ENCODE results near the gene SLC7A7.

The SLC7A7 gene

DNA sequence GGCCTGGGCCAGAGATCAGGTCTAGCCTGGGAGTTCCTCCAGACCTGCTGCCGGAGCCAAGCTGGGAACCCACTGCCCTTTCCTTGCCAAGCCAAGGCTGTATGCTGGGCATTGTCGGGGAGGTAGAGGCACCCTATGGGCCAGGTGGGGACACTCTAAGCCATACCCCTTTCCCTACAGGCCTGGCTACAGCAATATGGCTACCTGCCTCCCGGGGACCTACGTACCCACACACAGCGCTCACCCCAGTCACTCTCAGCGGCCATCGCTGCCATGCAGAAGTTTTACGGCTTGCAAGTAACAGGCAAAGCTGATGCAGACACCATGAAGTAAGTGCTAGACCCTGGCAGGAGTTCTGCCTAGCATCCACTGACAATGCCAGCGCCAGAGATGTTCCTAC is 26.1 kb upstream of the SLC7A7 start:
- TF ChIP-seq, protein P1, sequence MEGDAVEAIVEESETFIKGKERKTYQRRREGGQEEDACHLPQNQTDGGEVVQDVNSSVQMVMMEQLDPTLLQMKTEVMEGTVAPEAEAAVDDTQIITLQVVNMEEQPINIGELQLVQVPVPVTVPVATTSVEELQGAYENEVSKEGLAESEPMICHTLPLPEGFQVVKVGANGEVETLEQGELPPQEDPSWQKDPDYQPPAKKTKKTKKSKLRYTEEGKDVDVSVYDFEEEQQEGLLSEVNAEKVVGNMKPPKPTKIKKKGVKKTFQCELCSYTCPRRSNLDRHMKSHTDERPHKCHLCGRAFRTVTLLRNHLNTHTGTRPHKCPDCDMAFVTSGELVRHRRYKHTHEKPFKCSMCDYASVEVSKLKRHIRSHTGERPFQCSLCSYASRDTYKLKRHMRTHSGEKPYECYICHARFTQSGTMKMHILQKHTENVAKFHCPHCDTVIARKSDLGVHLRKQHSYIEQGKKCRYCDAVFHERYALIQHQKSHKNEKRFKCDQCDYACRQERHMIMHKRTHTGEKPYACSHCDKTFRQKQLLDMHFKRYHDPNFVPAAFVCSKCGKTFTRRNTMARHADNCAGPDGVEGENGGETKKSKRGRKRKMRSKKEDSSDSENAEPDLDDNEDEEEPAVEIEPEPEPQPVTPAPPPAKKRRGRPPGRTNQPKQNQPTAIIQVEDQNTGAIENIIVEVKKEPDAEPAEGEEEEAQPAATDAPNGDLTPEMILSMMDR (IDR thresholded peaks at IDR 0.05), result no peak
- Histone ChIP-seq H3K4me1 (ENCODE audit: control insufficient read depth in 1 of 2, insufficient read depth in 1 of 2, low read depth in 1 of 2, low read length in 1 of 2) (peaks cover 14% of the 10 kb centered on the region in 2 experiments), H3K4me3 (ENCODE audit: low read depth in 1 of 2, low read length in 1 of 2) (no peak overlapping the region), H3K36me3 (no peaks in the 10 kb centered on the region), H3K27me3 (peaks cover 33% of the 10 kb centered on the region), H3K27ac (no peak overlapping the region), H3K9me3 (no peaks in the 10 kb centered on the region)

DNA sequence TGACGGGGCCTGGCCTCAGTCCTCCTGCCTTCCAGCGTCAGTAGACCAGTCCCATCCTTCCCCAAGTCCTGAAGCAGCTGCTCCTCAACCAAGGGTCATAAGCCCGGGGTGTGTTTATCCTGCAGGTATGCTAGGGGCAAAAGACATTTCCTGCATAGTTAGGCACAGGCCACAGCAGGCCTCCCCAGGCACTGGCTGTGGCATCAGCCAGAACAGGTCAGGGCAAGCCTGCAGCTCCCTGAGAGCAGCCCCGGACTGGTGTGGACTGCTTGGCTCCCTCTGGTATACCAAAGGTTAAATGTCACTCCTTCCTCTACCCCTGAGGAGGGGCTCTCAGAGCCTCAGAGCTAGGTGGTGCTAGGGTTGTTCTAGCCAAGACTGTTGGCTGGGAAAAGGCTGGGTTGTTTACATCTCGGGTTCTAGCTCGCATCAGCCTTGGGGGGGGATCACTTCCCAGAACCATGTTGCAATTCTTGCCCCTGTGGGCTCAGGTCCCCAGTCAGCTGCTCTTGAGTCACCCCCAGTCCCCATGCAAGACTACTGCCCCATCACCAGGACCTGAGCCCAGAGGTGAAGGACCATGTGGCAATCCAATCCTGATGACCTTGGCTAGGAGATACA is 24.0 kb upstream of the SLC7A7 start:
- no peak overlapping the region for H3K27ac ChIP-seq
- peaks cover 44% of the 10 kb centered on the region for H3K27me3 ChIP-seq
- no peak overlapping the region for H3K4me3 ChIP-seq (ENCODE audit: low read depth in 1 of 2, low read length in 1 of 2)
- H3K9me3 ChIP-seq, result no peaks in the 10 kb centered on the region
- peaks cover 6% of the 10 kb centered on the region for H3K36me3 ChIP-seq
- peaks cover 15% of the 10 kb centered on the region in 2 experiments for H3K4me1 ChIP-seq (ENCODE audit: control insufficient read depth in 1 of 2, insufficient read depth in 1 of 2, low read depth in 1 of 2, low read length in 1 of 2)
- TF ChIP-seq, protein P1 (IDR thresholded peaks at IDR 0.05), result no peak

DNA sequence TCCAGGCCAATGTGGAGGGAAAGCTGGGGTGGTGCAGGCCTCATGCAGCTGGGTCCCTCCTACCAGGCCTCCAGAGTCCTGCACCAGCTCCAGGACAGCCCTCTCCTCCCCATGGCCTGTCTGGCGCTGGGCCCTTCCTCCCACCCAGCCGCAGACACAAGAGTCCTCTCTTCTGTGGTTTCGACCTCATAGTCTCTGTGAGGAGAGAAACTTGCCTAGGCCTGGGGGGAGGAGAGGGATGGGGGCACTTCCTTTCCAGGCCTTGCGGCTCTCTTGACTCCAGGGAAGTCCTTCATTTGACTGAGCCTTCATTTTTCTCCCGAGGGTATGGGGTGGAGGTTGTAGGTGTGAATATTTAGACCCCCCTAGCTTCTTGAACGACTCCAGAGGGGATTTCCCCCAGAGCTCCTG is 23.4 kb upstream of the SLC7A7 start:
- Histone ChIP-seq H3K27ac (no peak overlapping the region), H3K4me3 (ENCODE audit: low read depth in 1 of 2, low read length in 1 of 2) (no peak overlapping the region), H3K36me3 (peaks cover 12% of the 10 kb centered on the region), H3K9me3 (no peaks in the 10 kb centered on the region), H3K4me1 (ENCODE audit: control insufficient read depth in 1 of 2, insufficient read depth in 1 of 2, low read depth in 1 of 2, low read length in 1 of 2) (peaks cover 15% of the 10 kb centered on the region in 2 experiments), H3K27me3 (peaks cover 44% of the 10 kb centered on the region)
- TF ChIP-seq, protein P1 (IDR thresholded peaks at IDR 0.05), result no peak

DNA sequence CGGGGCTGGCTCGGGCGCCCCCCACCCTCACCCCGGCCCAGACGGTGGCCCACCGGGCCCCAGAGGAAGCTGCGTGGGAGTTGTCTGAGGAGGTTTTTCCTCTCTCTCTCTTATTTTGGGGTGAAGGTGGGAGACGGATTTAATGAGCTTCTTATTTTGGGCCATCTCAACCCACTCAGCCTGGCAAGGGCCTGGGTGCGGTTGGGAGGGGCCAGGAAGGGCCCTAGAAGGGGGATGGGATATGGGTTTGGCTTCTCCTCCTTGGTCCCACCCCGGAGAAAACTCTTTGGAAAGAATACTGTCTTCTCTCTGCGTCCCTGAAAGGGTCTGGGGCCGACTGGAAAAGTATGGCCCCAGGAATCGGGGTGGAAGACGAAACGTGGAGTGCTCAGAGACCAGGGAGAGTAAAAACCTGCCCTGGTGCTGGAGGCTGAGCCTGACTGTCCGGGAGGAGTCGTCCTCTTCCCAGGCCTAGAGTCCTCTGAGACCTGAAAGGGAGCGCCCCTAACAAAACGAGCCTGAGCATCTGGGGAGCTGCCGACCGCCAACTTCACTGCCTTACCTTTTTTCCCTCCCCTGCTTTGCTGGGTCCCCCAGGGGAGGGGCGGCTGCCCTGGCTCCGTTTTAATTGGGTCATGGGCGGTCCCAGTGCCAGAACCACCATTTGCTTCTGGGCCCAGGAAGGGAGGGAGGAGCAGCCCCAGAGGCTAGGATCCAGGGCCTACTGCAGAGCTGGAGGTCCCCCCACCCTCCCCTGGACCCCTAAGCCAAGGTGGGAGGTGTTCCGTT is 22.7 kb upstream of the SLC7A7 start:
- peaks cover 15% of the 10 kb centered on the region in 2 experiments for H3K4me1 ChIP-seq (ENCODE audit: control insufficient read depth in 1 of 2, insufficient read depth in 1 of 2, low read depth in 1 of 2, low read length in 1 of 2)

DNA sequence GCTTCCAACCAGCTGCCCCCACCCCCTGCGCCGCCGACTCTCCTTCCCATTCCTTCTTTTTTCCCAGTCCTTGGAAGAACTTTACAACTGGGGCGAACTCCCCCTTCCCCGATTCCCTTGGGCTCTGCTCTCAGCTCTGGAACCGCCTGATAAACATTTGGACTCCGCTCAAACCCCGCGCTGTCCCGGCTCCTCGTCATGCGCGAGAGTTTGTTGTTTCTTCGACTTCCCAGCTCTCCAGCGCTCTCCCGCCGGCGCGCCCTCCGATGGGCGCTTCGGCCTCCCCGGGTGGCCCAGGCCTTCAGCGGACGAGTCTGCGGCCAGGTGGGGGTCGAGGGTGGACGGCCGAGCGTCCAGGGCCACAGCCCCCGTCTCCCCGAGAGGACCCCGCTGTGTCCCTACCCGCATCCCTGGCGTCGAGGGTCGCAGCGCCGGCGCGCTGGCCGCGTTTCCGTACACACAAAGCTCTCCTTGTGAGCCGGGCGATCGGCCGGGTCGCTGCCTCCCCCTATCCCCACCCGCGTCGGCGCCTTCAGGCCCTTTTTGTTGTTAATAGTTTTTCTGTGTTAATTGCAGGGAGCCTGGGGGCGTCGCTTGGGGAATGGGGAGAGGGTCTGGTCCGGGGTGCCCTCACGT is 22.0 kb upstream of the SLC7A7 start:
- peaks cover 44% of the 10 kb centered on the region for H3K27me3 ChIP-seq
- H3K9me3 ChIP-seq, result no peaks in the 10 kb centered on the region
- peaks cover 18% of the 10 kb centered on the region for H3K36me3 ChIP-seq
- H3K4me1 ChIP-seq (ENCODE audit: control insufficient read depth in 1 of 2, insufficient read depth in 1 of 2, low read depth in 1 of 2, low read length in 1 of 2), result peaks cover 15% of the 10 kb centered on the region in 2 experiments
- H3K27ac ChIP-seq, result no peak overlapping the region
- TF ChIP-seq, protein P1 (IDR thresholded peaks at IDR 0.05), result no peak
- H3K4me3 ChIP-seq (ENCODE audit: low read depth in 1 of 2, low read length in 1 of 2), result peak overlapping the region; percentile 52 to 56

More for the DNA sequence above, 22.7 kb upstream of the SLC7A7 start:
- TF ChIP-seq, protein P1 (IDR thresholded peaks at IDR 0.05), result no peak
- H3K27me3 ChIP-seq, result peaks cover 44% of the 10 kb centered on the region
- no peak overlapping the region for H3K4me3 ChIP-seq (ENCODE audit: low read depth in 1 of 2, low read length in 1 of 2)
- H3K27ac ChIP-seq, result no peak overlapping the region
- H3K36me3 ChIP-seq, result peaks cover 18% of the 10 kb centered on the region
- H3K9me3 ChIP-seq, result no peaks in the 10 kb centered on the region
